Effector CD8-positive, alpha-beta T cell (primary cell): ENCODE results near the gene TAOK1.
"Not testable (repeated sequence)": the region's sequence is repeated elsewhere in the genome, so short reads cannot be mapped to it uniquely, and the experiment has no call there.

Experiments
- DNase-seq: peaks from one replicate; lab custom pipeline; 2025; lab: John Stamatoyannopoulos, UW

TAOK1 gene

GRCh38 chr17:29444589-29444988 is 54.4 kb downstream of the TAOK1 start:
- DNase-seq, result no peak

- DNase-seq, result no peak
Observed at GRCh38 chr17:29445844-29446243, 55.7 kb downstream of the TAOK1 start.

DNA sequence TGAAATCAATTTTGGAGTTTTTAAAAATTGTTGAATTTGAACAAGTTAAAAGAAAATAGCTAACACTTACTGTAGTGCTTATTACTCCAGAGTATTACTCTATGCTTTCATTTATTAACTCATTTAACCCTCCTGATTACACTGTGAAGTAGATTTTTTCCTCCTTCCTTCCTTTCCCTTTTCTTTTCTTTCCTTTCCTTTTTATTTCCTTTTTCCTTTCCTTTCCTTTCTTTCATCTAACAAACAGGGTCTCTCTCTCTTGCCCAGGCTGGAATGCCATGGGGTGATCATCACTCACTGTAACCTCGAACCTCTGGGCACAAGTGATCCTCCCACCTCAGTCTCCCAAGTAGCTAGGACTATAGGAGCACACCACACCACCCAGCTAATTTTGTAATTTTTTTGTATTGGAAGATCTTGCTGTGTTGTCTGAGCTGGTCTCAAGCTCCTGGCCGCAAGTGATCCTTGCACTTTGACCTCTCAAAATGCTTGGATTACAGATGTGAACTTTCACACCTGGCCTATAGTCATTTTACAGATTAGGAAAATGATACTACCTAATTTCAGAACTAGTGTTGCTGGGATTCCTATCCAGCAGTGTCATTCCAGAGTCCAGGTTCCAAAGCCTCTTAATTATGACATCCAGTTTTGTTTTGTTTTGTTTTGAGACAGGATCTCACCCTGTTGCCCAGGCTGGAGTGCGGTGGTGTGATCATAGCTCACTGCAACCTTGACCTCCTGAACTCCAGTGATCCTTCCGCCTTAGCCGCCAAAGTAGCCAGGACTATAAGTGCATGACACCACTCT is 59.9 kb downstream of the TAOK1 start:
- no peak for DNase-seq

DNA sequence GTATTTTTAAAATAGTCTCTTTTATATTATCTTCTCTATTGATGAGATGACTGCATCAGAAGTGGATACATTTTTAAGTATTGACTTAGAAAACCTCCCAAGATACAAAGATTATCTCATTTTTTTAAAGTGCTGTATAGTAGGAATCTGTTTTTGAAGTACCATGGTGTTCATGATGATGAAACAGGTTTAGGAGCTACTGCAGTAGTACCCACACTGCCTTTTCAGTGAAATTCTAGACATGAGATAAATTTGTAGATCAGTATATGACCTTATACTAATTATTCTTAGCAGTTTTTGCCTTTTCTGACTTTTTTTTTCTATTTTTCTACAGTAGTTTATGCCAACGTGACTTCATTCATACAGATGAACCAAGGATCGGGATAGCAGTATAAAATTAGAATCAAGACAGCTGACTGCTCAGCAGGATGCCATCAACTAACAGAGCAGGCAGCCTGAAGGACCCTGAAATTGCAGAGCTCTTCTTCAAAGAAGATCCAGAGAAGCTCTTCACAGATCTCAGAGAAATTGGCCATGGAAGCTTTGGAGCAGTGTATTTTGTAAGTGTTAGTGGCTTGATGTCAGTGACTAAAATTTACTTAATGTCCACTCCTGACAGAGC is 61.1 kb downstream of the TAOK1 start:
- no peak for DNase-seq

- DNase-seq, result no peak
Observed at GRCh38 chr17:29458066-29458465, 67.9 kb downstream of the TAOK1 start.

DNA sequence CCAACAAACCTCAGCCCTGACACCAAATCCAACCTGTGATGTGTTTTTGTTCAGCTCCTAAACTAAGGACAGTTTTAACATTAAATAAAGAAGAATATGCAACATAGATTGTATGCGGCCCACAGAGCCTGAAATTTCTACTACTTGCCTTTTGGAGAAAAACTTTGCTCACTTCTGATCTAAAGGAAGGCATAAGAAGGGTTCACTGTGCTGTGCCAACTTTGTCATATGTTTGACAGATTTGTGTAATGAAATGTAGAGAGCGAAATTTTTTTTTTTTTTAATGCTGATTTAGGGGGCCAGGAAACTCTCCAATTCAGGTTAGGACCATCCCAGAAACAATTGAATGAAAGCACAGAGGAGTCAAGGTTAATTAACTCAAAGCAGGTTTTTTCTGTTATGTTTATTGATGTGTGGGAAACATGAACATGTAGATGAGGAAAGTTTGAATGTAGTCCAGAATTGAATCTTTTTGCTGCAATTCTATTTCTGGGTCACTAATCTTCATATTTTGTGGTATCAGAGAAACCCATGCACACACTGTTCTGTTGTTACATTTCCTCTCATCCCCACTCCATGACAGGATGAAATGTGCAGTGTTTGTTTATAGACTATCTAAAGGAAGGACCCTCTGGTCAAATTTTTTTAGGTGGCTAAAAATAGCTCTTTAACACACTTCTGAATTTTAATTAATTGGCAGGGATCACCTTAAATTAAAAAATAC is 71.5 kb downstream of the TAOK1 start:
- no peak for DNase-seq

DNA sequence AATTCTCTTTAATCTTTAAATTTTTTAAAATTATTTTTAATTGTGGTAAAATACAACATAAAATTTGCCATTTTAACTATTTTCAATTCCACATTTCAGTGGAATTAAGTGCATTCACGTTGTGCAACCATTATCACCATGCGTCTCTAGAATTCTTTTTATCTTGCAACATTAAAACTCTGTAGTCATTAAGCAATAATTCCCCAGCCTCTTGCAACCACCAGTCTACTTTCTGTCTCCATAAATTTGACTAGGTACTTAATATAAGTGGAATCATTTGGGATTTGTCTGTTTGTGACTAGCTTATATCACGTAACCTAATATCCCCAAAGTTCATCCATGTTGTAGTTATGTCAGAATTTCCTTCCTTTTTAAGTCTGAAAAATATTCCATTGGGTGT is 79.1 kb downstream of the TAOK1 start:
- DNase-seq, result no peak

DNA sequence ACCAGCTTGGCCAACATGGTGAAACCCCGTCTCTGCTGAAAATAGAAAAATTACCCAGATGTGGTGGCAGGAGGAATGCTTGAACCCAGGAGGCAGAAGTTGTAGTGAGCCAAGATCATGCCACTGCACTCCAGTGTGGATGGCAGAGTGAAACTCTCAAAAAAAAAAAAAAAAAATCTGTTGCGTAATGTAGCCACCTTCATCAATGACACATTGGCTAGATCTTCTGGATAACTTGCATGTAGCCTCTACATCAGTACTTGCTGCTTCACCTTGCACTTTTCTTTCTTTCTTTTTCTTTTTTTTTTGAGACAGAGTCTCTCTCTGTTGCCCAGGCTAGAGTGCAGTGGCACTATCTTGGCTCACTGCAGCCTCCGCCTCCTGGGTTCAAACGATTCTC is 83.3 kb downstream of the TAOK1 start:
- DNase-seq, result not testable (repeated sequence)

- DNase-seq, result no peak
Observed at GRCh38 chr17:29474297-29474696, 84.1 kb downstream of the TAOK1 start.

GRCh38 chr17:29475891-29476290 is 85.7 kb downstream of the TAOK1 start:
- DNase-seq, result no peak

DNA sequence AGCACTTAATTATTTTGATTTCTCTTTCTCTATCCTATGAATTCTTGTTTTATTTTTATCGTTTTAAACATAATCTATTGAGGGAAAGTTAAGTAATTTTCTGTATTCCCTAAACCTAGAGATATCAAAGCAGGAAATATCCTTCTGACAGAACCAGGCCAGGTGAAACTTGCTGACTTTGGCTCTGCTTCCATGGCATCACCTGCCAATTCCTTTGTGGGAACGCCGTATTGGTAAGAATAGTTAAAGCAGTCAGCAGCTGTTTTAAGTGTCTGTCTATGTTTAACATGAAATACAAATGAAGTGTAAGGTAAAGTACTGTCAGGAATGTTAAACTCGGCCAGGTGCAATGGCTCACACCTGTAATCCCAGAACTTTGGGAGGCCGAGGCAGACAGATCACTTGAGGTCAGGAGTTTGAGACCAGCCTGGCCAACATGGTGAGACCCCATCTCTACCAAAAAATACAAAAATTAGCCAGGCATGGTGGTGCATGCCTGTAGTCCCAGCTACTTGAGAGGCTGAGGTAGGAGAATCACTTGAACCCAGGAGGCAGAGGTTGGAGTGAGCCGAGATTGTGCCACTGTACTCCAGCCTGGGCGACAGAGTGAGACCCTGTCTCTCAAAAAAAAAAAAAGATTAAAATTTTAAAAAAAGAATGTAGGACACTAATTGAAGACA is 90.2 kb downstream of the TAOK1 start:
- DNase-seq, result not testable (repeated sequence)

GRCh38 chr17:29483503-29483902 is 93.3 kb downstream of the TAOK1 start:
- DNase-seq, result no peak

DNA sequence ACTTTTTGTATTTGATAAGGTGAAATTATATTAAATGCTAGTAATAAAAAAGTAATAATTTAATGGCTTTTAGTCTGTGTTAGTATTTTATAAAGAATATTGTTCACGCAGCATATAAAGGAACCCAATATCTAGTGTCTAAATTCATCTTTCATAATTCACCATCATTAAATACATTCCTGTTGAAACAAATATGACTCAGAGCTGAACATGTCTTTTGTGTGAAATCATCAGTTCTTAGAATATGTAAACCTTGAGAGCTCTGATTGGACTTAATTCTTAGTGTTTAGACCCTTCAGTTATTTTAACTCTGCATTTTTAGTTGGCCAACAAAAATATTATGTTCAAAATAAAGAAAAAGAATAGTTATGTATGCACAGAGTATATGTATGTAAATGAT is 104.8 kb downstream of the TAOK1 start:
- DNase-seq, result no peak

- DNase-seq, result no peak
Observed at GRCh38 chr17:29504711-29505110, 114.5 kb downstream of the TAOK1 start.

DNA sequence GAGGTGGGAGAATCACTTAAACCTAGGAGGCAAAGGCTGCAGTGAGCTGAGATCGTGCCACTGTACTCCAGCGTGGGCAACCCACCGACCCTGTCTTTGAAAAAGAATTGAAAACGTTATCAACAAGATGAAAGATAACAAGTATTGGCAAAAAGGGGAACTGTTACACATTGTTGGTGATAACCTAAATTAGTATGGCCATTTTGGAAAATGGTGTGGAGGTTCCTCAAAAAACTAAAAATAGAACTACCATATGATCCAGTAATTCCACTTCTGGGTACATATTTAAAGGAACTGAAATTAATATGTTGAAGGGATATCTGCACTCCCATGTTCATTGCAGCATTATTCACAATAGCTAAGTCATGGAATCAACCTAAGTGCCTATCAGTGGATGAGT is 115.7 kb downstream of the TAOK1 start:
- no peak for DNase-seq

DNA sequence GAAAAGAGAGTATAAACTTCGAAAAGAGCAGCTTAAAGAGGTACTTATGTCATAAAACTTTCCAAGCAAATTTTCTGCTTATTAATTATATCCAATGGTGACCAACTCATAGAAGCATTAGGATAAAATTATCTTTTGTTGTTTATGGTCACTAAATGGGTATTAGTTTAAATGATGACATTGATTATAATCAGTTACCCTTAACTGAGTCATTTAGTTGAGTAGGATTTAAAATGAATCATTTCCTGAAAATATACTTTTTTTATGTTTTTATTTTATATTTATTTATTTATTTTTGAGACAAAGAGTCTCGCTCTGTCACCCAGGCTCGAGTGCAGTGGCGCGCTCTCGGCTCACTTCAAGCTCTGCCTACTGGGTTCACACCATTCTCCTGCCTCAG is 120.8 kb downstream of the TAOK1 start:
- DNase-seq, result no peak

GRCh38 chr17:29514792-29515191 is 124.6 kb downstream of the TAOK1 start:
- no peak for DNase-seq

DNA sequence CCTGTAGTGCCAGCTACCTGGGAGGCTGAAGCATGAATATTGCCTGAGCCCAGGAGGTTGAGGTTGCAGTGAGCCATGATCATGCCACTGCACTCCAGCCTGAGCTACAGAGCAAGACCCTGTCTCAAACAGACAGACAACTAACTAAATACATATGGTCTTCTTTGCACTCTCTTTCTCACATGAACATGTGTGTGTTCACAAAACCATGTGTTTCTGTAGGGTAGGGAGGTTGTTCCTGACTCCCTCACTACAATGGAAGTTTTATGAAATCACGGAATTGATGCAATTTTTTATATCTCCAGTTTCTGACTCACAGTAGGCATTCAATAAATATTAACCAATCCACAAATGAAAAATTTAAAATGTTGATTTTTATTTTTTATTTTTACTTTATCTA is 128.2 kb downstream of the TAOK1 start:
- no peak for DNase-seq

DNA sequence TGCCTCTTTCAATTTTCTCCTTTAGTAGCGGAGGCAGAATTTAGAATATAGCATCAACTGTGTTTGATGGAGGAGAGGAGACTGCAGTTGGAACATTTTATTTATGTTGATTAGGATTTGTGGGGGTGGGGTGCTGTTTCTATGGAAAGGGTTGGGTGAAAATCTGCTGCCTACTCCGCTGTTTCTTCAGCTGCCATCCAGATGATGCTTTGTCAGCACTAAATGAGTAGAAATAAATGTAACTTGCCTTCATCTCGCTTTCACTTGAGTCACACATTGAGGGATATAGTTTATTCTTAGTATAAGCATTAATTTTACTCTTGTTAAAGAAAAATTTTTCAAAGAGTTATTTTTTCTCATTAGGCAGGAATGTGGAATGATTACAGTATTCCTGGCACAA is 134.5 kb downstream of the TAOK1 start:
- no peak for DNase-seq

DNA sequence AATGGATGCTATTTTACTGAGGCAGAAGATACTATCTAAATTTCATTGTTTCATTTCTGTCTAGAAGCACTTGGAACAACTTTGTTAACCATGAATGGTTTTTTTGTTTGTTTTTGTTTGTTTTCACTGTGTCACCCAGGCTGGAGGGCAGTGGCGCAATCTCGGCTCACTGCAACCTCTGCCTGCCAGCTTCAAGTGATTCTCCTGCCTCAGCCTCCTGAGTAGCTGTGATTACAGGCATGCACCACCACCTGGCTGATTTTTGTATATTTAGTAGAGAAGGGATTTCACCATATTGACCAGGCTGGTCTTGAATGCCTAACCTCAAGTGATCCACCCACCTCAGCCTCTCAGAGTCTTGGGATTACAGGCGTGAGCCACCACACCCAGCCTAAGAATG is 136.2 kb downstream of the TAOK1 start:
- no peak for DNase-seq

DNA sequence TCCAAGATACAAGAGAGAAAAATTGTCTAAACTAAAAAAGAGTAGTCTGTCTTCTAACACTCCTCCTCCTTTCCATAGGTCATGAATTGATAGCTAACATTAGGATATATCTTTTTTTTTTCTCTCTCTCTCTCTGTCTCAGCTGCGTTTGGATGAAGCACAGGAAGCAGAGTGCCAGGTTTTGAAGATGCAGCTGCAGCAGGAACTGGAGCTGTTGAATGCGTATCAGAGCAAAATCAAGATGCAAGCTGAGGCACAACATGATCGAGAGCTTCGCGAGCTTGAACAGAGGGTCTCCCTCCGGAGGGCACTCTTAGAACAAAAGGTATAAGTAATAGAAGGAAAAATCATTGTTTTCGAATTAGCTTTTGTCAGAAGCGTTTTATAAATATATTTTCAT is 143.8 kb downstream of the TAOK1 start:
- no peak for DNase-seq

DNA sequence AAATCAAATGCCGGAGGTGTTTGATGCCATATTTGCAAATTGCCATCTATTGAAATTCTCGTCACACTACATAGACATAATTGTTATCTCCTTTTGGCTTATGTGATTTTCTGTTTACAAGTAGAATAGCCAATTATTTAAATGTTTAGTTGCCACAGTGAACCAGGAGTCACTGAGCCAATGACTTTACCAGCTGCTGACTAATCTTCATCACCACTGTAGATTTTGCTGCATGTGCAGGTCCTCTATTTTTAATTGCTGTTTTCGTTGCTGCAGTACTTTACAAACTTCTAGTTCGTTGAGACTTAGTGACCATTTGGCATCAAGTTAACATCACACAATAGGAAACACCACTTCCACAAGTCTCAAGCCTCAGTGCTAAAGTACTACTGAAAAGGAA is 153.9 kb downstream of the TAOK1 start:
- DNase-seq, result no peak

DNA sequence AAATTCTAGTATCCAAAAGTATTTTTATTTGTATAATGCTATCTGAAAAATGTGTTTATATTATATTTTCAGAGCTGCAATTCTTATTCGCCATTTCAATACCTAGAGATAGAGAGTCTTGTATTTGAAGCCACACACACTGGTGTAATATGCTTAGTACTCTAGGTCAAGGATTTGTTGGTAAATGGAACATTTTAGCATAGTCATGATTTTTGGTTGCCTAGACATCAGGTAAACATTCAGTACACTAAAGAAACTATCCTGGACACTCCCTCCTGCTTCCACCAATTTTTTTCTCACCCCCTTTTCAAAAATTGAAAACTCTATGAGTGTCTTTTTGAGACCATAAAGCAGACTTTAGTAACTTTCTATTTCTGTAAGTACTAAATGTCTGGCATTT is 155.9 kb downstream of the TAOK1 start:
- DNase-seq, result no peak
